ENCODE measurements around the gene SLC22A4. TPM values are rescaled to one million over a fixed set of nuclear protein-coding genes. Genes with fewer than 3 reads are reported as not detected.

Gene SLC22A4
- polyA plus RNA-seq, 1 donor from 2014 or later = 2.0 TPM

GRCh38 chr5:132273631-132274030 is 20.6 kb upstream of the SLC22A4 start:
- H3K9me2 ChIP-seq (ENCODE audit: insufficient read depth, low read length) = no peaks in the 10 kb centered on the region
- H3K27ac ChIP-seq (ENCODE audit: low read length) = no peak overlapping the region
- no peak overlapping the region for H3K9ac ChIP-seq (ENCODE audit: low read length)
- no peak for TF ChIP-seq REST (IDR thresholded peaks at IDR 0.05; ENCODE audit: borderline replicate concordance)
- no peak for TF ChIP-seq EZH2 (IDR thresholded peaks at IDR 0.05; ENCODE audit: borderline replicate concordance, insufficient read depth, low read length, poor library complexity, severe bottlenecking)
- TF ChIP-seq EP300 (conservative IDR thresholded peaks at IDR 0.05; ENCODE audit: poor library complexity, severe bottlenecking) = no peak
- no peak for TF ChIP-seq CTCF (IDR thresholded peaks at IDR 0.05; ENCODE audit: poor library complexity, severe bottlenecking)
- no peak for TF ChIP-seq TAF1 (IDR thresholded peaks at IDR 0.05; ENCODE audit: low read depth)
- no peak for TF ChIP-seq POLR2AphosphoS5 (IDR thresholded peaks at IDR 0.05)
- no peak for TF ChIP-seq MXI1 (conservative IDR thresholded peaks at IDR 0.05; ENCODE audit: poor library complexity, severe bottlenecking)
- TF ChIP-seq RAD21 (conservative IDR thresholded peaks at IDR 0.05) = no peak
- no peak for TF ChIP-seq SMC3 (conservative IDR thresholded peaks at IDR 0.05; ENCODE audit: poor library complexity)
- H3K9me3 ChIP-seq (ENCODE audit: low read length) = no peaks in the 10 kb centered on the region
- no peaks in the 10 kb centered on the region for H3K79me2 ChIP-seq (replicated peaks; ENCODE audit: insufficient read depth, low read length)
- H2AFZ ChIP-seq (ENCODE audit: low read depth, low read length) = no peak overlapping the region
- no peaks in the 10 kb centered on the region for H3K27me3 ChIP-seq (ENCODE audit: insufficient read depth, low read depth, low read length)
- no peaks in the 10 kb centered on the region for H4K20me1 ChIP-seq (ENCODE audit: insufficient read depth)
- H3K4me3 ChIP-seq (ENCODE audit: low read length) = no peak overlapping the region
- no peaks in the 10 kb centered on the region for H3F3A ChIP-seq (ENCODE audit: insufficient read depth, low read length, poor library complexity, severe bottlenecking)
- H3K36me3 ChIP-seq (ENCODE audit: insufficient read depth, low read length) = no peaks in the 10 kb centered on the region
- H3K4me2 ChIP-seq (ENCODE audit: low read length) = no peak overlapping the region

GRCh38 chr5:132274050-132274792 is 20.0 kb upstream of the SLC22A4 start:
- no peak overlapping the region for H3K9ac ChIP-seq (ENCODE audit: low read length)
- H2AFZ ChIP-seq (ENCODE audit: low read depth, low read length) = no peak overlapping the region
- no peaks in the 10 kb centered on the region for H3K27me3 ChIP-seq (ENCODE audit: insufficient read depth, low read depth, low read length)
- H3F3A ChIP-seq (ENCODE audit: insufficient read depth, low read length, poor library complexity, severe bottlenecking) = no peaks in the 10 kb centered on the region
- TF ChIP-seq EZH2 (IDR thresholded peaks at IDR 0.05; ENCODE audit: borderline replicate concordance, insufficient read depth, low read length, poor library complexity, severe bottlenecking) (no peak), MXI1 (conservative IDR thresholded peaks at IDR 0.05; ENCODE audit: poor library complexity, severe bottlenecking) (no peak), EP300 (conservative IDR thresholded peaks at IDR 0.05; ENCODE audit: poor library complexity, severe bottlenecking) (no peak), CTCF (IDR thresholded peaks at IDR 0.05; ENCODE audit: poor library complexity, severe bottlenecking) (no peak)
- H3K36me3 ChIP-seq (ENCODE audit: insufficient read depth, low read length) = no peaks in the 10 kb centered on the region
- H3K4me2 ChIP-seq (ENCODE audit: low read length) = no peak overlapping the region
- H3K79me2 ChIP-seq (replicated peaks; ENCODE audit: insufficient read depth, low read length) = no peaks in the 10 kb centered on the region
- H3K4me3 ChIP-seq (ENCODE audit: low read length) = no peak overlapping the region
- H3K27ac ChIP-seq (ENCODE audit: low read length) = no peak overlapping the region
- H4K20me1 ChIP-seq (ENCODE audit: insufficient read depth) = no peaks in the 10 kb centered on the region
- H3K9me3 ChIP-seq (ENCODE audit: low read length) = no peaks in the 10 kb centered on the region
- no peaks in the 10 kb centered on the region for H3K9me2 ChIP-seq (ENCODE audit: insufficient read depth, low read length)
